ENCODE measurements around the gene NCAN.
"Not testable (repeated sequence)": the region's sequence is repeated elsewhere in the genome, so short reads cannot be mapped to it uniquely, and the experiment has no call there.

The NCAN gene

DNA sequence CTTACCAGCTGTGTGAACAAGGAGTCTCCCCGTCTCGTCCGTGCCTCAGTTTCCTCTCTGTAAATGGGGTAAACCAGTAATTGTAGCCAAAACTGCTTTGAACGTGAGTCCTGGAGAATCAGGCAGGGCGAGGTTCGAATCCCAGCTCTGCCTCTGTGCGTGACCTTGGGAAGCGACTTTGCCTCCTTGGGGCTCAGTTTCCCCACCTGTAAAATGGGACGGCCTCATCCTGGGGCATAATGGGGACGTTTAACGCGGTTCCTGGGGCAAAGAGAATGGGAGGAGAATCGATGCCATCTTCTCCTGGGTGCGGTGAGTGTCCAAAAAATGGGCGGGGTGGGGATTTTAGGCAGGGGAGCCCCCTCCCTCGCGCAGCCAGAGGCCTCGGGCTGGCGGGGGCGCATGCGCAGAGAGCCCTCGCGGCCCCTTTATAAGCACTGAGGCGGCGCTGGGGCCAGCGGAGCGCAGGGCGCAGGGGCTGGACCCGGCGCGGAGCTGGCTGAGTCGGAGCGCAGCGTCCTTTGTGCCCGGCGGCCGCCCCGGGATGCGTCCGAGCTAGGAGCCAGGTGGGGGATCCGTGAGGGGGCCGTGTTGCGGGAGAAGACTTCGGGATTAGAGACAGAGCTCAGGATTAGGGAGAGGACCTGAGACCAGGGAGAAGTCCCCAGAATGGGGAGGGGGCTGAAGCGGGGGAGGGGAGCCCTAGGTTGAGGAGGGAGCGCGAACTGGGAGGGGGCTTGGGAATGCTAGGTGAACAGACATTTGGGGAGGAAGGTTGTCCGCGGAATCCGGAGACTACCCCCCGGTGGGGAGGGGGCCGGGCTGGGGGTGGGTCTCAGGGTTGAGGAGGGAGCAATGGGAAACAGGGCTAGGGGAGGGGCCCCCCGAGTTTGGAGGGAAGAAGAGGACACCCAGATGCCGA, at the start of gene NCAN:
Gene NCAN, plus strand, starts transcription at position 460 of the 922 bp plus-strand sequence. CDS start 4,996 bp downstream, outside the sequence.
- DNase-seq, result no peak

DNA sequence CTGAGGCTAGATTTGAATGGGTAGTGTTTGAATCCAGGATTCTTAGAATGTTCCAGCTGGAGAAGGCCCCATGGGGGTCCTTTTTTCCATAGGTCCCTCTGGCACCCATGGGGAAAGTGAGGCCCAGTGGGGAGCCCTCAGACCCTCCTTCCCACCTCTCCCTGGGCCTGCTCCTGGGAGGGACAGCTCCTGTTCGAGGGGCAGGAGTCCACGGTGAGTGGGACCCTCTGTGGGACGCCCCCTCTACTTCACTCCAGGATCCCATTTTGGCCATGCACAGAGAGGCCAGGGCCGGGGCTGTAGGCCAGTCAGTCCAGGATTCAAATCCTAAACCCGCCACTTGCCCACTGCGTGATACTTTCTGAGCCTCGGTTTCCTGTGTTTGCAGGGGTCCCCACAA, 49.3 kb upstream of the NCAN start:
- no peak for DNase-seq

DNA sequence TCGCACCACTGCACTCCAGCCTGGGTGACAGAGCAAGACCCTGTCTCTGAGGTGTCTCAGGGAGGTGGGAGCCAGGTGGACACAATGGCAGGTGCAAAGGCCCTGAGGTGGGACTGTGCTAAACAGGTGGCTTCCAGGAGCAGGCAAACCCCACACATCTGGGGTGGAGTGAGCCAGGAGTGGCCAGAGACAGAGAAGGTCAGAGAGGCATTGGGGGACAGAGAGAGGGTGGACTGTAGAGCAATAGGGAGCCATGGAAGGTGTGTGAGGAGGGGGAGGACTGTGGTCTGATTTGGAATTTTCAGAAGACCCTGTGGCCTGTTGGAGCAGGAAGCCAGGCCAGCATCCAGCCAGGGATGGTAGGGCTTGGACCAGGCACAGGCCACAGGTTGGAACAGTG, 46.4 kb upstream of the NCAN start:
- DNase-seq, result no peak

DNA sequence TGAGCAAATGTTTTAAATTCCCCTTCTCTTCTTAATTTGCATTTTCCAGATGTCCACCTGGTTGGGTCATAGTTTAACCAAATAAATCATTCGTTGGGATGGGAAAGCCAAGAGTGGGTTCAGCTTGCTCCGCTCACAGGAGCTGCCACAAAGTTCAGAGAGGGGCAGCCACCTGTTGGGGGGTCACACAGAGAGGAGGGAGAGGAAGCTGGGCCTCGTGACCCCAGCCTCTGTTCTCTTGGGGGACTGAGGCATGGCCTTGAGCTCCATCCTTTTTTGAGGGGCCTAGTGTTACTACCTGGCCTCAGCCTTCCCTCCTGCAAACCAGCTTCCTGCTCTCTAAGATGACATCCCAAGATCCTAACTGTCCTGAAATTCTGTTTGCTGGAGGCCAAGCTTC, 44.1 kb upstream of the NCAN start:
- DNase-seq, result no peak

DNA sequence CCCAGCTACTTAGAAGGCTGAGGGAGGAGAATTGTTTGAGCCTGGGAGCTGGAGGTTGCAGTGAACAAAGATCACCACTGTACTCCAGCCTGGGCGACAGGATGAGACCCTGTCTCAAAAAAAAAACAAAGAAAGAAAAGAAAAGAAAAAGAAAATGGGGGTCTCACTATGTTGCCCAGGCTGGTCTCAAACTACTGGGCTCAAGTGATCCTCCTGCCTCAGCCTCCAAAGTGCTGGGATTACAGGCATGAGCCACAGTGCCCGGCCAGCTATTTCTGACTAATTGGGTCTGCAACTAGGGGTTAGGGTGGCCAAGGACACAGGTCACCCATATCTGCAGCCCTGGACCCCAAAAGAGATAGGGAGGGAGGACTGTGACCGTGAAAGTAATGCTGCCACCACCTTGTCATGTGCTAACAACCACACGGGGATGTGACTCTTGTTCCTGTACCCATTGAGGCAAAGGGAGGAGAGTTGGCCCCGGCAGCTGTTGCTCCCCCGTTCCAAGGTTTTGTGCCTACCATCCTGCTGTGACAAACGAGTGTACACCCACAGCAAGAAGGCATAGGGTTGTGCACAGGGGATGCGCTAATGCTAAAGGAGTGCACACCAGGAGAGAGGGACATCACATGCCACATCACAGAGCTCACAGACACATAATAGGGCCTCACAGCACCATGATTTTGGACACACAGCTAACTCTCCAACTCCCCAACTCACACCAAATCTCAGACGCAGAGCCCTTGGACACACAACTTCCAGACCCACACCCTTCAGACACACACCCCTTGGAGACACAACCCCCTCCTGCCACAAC, 42.3 kb upstream of the NCAN start:
- no peak for DNase-seq

DNA sequence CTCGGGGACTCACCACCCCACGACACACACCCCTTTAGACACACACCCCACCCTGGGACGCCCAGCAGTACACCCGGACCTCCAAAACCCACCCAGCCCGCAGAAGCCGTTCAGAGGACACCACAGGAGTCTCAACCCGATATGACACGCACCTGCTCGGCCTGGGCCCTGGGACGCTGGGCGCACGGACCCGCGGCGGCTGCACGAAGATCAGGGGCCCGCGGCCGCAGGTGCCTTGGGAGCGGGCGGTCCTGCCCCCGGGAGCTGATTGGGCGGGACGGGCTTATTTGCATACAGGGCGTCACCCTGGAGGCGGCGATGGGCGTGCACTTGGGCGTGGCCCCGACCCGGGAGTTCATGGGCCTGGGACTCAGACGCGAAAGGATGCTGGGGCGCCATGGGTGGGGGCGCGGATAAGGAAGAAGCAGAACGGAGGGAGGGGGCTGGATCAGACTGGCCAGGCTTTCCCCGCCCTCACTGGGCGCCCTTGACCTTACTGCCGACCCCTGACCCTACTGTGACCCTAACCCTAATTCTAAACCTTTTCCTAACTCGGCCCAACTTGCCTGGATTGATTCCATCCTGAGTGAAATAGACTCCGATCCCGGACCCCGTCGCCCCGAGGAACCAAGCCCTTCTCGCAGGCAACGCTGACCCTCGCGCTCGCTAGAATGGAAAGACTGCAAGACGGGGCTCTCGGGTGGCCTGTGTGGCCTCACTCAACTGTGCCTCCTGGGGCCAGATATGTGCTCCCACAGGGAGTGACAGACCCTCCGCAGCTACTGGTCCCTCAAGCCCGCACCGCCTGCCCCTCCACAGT, 41.5 kb upstream of the NCAN start, which contains the start of gene MEF2B:
Gene MEF2B, minus strand, starts transcription at position 211 of the 820 bp plus-strand sequence. CDS start 19,528 bp downstream, outside the sequence.
- no peak for DNase-seq

DNA sequence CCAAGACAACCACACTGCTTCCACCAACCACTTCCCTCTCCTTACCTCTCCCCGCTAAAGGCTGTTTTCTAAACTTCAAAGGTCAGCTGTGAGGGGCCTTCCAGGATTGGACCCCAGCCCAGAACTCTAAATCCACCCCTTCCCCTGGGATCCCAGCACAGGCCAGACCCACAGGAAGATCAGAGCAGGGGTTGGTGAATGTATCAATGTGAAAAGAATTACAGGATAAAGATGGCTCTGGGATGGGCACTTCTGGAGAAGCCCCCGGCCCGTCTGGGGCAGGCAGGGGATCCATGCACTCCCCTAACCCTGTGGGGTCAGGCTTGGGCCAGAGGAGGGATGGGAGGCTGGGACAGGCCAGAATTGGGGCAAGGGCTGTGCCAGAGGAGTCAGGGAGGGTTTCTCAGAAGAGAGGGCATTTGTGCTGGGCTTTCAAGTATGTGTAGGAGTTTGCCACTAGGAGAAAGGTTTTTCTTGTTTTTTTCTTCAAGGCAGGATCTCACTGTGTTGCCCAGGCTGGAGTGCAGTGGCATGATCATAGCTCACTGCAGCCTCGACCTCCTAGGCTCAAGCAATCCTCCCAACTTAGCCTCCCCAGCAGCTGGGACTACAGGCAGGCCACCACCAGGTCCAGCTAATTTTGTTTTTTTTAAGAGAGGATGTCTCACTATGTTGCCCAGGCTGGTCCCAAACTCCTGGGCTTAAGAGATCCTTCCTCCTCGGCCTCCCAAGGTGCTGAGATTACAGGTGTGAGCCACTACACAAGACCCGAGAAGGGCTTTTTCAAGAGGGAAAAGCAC, 40.7 kb upstream of the NCAN start:
- DNase-seq, result no peak

DNA sequence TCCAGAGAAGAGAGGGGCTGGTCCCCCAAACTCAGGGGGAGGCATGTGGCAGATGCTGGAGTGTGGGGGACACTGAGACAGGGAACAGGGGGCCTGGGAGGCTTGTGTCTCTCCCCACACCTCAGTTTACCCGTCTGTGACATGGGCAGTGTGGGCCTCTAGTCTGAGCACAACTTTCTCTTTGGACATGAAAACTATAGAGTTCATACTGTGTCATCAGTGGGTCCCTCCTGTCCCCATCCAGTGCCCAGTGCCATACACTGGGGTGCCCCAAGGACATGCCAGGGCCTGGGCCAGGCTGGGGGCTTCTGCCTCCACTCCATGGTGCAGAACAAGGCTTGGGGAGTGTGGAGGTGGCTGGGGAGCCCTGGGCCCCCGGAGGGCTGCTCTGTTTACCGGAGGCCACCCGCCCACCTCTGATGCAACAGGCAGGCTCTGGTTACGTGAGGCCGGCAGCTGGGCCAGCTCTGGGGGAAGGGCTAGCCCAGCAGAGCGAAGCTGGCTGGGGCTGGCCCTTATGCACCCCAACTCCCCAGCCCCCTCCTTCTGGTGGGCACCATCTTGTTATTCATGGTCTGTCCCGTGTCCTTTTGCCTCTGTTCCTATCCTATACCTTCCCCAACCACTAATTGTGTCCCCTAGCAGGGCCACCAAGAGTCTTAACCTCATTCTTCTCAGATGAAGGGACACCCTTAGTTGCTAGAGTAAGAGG, 39.8 kb upstream of the NCAN start:
- DNase-seq, result no peak

DNA sequence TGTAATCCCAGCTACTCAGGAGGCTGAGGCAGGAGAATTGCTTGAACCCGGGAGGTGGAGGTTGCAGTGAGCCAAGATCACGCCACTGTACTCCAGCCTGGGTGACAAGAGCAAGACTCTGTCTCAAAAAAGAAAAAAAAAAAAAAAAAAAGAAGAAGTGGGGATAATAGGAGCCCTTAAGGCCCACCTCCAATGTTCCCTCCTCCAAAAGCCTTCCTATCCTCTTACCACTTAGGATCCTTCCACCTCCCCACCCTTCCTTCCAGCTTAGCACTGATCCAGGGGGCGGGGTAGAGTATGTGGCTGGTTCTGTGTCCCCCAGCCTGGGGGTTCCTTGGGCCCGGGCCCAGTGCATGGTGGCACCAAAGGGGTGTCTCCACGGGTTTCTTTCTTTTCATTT, 38.5 kb upstream of the NCAN start:
- not testable (repeated sequence) for DNase-seq

DNA sequence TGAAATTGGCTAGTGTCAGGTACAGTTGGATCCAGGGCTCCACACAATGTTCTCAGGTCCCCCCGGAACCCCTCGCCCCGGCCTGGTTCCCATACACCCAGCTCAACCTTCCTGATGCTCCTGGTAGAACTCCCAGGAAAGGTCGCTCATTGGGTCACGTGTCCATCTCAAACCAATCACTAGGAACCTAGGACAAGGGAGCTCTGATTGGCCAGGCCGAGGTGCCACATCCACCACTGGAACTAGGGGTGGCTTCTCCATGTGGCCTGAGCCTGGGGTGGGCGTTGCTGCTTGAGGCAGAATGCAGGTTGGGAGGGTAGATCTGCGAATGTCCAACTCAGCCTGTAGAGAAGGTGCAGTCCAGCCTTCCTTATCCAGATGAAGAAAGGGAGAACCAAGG, 34.8 kb upstream of the NCAN start:
- DNase-seq, result no peak

DNA sequence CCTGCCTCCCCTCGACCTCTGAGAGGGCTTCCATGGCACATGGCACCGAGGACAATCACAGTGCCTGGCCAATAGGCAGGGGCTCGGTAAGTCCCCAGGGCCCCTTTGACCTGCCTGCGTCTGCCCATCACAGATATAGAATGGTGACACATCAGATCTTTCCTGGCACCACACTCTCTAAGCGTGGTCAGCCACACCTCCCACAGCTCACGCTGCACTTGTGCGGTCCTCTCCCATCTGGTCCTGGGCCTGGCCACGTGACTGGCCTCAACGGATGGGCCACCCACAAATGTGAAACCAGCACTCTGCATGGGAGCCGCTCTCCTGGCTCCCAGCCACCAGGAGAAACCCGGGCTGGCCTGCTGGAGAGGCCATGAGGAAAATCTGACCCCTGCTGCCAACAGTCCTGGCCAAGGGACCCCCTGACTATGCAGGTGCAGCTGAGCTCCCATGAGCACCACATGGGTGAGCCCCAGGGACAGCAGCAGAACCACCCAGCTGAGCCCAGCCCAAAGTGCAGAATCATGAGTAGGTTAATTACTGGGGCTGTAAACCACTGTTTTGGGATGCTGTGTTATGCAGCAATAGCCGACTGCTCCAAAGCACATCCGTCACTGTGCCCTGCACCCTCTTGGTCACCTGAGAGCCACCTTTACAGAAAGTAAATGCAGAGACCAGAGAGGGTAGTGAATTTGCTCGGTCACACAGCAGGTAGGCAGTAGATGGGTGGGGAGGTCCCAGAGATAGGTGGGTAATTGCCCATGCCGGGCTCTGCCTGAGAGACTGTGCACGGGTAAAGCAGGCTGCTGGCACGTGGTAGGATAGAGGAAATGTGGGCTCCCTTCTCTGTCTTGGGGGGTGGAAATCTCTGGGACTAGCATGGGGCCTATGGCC, 32.0 kb upstream of the NCAN start:
- DNase-seq, result no peak

DNA sequence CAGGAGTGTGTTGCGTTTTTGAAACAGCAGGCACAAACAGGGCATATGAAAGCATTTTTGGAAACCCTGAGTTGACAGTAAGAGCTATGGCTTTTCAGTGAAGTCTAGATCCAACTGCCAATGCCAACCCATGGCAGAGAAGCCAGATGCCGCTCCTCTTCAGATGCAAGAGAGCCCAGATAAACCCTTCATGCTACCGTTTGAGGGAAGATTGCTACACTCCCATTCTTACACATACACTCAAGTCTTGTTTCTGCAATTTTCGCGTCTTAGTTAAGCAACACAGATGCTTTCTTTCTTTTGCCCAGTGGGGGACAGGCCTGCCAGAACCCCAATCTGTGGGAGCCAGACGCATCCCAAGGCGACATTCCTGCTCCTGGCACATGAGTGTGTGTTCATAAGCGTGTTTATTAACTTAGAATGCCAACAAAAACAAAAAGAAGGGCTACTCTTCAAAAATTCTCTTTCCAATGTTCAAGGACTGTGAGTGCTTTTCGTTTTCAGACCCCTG, 30.2 kb upstream of the NCAN start:
- no peak for DNase-seq

DNA sequence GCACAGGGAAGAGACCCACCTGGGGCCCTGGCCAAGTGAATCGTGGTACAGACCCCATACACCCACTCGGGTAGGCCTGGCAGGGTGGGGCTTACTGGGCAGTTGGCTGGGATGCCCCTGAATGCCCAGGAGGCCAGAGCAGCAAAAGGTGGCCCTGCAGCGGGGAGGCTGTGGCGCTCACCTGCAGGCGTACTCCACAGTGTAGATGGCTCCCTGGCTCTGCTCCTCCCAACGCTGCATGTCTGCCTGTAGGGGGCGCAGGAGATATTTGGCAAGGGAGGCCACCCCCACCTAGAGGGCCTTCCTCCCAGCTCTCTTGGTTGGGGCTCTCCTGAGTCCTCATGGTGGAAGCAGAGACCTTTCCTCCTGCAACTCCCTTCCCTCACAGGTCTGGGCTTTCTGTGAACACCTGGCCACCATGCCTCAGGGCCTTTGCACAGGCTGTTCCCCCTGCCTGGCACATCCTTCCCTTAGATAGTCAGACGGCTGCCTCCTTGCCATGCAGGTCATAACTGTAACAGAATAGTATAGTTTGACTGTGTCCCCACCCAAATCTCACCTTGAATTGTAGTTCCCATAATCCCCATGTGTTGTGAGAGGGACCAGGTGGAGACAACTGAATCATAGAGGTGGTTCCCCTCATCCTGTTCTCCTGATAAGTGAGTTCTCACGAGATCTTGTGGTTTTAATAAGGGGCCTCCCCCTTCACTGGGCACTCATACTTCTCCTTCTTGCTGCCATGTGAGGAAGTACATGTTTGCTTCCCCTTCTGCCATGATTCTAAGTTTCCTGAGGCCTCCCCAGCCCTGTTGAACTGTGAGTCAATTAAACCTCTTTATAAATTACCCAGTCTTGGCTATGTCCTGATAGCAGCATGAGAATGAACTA, 25.7 kb upstream of the NCAN start:
- no peak for DNase-seq

DNA sequence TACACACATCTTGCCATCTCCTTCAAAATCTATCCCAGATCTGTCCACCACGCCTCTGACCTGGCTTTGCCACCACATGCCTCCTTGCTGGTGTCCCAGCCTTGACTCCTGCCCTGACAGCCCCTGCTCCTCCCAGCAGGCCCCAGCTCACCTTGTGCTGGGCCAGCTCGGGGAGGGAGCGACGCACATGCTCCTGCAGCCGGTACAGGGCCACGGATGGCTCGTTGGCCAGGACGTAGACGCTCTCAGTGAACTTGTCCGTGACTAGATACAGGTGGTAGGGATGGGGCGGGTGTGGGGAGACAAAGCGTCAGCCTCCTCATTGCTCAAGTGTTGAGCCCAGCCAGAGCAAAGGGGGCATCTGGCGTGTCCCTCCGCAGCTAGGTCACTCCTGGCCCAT, 25.0 kb upstream of the NCAN start:
- no peak for DNase-seq

DNA sequence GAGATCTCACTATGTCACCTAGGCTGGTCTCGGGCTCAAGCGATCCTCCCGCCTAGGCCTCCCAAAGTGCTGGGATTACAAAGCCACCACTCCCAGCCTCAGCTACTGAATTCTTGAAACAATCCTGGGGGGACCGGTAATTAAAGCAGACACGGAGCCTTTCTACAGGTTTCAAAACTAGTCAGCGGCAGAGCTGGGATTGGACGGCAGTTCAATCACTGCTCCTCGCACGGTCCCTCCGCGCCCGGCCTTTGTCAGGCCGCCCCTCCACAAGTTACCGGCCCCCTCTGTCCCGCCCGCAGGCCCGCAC, 20.0 kb upstream of the NCAN start:
- no peak for DNase-seq

DNA sequence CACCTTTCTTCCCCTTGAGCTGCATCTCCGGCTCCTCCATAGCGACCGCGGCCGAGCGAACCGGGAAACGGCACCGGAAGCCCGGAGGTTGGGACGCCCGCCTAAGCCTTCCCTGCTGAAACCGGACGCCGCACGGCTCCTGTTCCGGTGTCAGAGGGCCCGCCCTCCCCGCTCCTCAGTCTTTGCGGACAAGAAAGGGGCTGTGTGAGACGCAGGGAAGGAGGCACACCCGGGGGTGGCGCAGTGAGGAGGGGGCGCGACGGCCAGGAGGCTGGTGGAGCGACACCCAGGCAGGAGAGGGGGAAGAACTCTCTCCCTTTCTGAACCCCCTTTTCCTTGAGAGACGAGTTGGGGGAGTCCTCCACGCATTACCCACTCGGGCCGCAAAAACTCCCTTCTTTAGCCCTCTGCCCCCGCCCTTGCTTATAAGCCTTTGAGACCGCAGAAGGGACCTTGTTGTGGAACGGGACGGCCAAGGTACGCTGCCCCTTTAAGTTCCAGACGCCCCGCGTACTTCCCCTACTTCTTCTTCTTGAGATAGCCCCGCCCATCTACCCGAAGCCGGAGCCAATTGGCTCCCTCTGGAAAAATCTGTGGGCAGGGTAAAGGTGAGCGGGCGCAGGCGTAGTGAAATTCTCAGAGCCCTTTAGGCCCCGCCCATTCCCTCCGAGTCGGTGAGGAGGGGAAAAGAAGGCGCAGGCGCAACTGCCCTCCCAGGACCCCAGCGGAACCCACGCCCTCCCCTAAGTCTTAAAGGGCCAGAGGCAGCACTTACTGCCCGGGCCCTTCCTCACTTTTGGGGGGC, 19.5 kb upstream of the NCAN start, which contains the start of the genes BORCS8 and RFXANK:
Gene BORCS8, minus strand, starts transcription at position 75 of the 805 bp plus-strand sequence. Its CDS starts 35 bp downstream, at position 40.
Gene RFXANK, plus strand, starts transcription at position 181 of the 805 bp plus-strand sequence. CDS start 1,689 bp downstream, outside the sequence.
- DNase-seq, result peak; percentile 47

DNA sequence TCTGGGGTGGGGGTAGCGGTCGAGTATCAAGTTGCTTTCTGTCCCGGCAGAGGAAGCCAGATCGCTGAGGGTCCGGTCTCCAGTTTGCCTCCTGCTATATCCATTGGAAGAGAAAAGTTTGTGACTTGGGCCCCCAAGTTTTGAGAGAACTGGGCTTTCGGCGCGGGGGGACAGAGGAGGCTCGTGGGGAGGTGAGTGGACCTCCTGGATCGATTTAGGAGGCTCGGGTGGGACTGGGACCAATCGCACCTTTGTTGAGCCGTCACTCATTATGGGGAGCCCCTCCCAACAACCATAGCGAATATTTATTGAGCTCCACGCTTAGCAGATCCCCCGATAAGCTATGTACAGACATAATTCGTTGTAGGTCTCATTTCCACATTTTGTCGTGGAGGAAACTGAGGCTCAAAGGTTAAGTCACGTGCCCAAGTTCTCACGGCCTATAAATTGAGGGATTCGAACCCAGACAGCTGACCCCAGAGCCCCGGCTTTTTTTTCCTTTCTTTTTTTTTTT, 18.8 kb upstream of the NCAN start:
- DNase-seq, result no peak

DNA sequence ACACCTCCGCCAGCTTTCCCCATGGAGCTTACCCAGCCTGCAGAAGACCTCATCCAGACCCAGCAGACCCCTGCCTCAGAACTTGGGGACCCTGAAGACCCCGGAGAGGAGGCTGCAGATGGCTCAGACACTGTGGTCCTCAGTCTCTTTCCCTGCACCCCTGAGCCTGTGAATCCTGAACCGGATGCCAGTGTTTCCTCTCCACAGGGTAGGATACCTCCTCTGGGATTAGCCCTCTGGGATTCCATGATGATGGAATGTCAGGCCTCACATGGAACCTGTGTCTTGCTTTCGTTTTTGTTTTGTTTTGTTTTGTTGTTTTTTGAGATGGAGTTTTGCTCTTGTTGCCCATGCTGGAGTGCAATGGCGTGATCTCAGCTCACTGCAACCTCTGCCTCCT, 17.8 kb upstream of the NCAN start:
- DNase-seq, result no peak
